GM23338 (cell line): ENCODE data around the gene GSTT4.

Source experiments
- CTCF ChIP-seq, 2 experiments: fragments of 200-600 bp in 1 of 2; sonication (generic) in 1 of 2; conservative IDR thresholded peaks; 2 replicates each; pipeline versions ENCODE4 v1.5.1 to v1.6.1; 2016 to 2017; ENCODE audit warnings: antibody characterized with exemption in 2 of 2, low read depth in 2 of 2, mild to moderate bottlenecking in 2 of 2, moderate library complexity in 1 of 2
- EZH2 ChIP-seq: fragments of 200-600 bp; sonication (generic); IDR thresholded peaks from one replicate; pipeline ENCODE4 v1.8.0; 2017; ENCODE audit warnings: antibody characterized with exemption, mild to moderate bottlenecking, low read depth; ENCODE audit not compliant: unreplicated experiment

DNA sequence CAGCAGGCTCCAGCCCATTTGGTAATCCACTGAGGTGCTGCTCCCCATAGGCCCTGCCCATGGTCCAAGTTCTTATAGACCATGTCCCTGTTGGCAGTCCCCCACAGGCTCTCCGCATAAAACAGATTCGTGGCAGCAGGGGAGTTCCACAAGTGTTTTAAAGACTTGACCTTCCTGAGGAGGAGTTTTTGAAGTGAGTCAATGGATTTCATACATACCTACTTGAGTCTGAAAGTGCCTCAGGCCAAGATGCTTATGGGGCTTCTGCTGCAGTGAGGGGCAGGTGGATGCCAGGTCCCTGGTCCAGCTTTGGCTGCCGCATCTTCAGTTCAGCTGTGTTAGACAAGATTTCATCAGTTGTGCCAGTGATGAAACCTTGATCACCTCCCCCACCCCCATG, 49.1 kb upstream of the GSTT4 start:
- TF ChIP-seq EZH2 (no peak), CTCF (conservative IDR thresholded peaks at IDR 0.05; ENCODE audit: low read depth in 2 of 2) (no peak)
